Measurements from ENCODE around the gene FEZF1.

DNA sequence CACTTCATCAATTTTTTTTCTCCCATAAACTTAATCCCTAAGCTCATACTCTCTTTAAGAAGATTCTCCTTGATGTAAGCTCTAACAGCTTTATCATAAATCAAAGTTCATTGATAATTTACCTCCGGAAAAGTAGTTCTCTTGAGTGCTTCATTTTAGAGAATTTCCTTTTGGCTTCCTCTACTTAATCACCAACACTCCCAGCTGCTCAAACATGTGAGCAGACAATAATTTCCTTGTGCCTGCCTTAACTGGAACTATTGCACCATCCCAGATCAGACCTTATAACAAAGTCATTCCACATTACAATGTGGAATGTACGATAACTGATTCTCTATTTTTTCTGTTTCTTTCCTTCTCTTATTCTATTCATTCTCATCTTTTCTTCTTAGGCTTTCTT, 5.9 kb downstream of the FEZF1 start:
- TF ChIP-seq, protein P1, sequence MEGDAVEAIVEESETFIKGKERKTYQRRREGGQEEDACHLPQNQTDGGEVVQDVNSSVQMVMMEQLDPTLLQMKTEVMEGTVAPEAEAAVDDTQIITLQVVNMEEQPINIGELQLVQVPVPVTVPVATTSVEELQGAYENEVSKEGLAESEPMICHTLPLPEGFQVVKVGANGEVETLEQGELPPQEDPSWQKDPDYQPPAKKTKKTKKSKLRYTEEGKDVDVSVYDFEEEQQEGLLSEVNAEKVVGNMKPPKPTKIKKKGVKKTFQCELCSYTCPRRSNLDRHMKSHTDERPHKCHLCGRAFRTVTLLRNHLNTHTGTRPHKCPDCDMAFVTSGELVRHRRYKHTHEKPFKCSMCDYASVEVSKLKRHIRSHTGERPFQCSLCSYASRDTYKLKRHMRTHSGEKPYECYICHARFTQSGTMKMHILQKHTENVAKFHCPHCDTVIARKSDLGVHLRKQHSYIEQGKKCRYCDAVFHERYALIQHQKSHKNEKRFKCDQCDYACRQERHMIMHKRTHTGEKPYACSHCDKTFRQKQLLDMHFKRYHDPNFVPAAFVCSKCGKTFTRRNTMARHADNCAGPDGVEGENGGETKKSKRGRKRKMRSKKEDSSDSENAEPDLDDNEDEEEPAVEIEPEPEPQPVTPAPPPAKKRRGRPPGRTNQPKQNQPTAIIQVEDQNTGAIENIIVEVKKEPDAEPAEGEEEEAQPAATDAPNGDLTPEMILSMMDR (conservative IDR thresholded peaks at IDR 0.05; ENCODE audit: low read depth, low read length) = no peak
- TF ChIP-seq RCOR1 (IDR thresholded peaks at IDR 0.05; ENCODE audit: insufficient replicate concordance, low read length) = no peak
- TF ChIP-seq FOS (IDR thresholded peaks at IDR 0.05; ENCODE audit: low read depth, low read length) = no peak
- no peak for TF ChIP-seq POLR2A (IDR thresholded peaks at IDR 0.05; ENCODE audit: low read depth, low read length)
- TF ChIP-seq CHD1 (IDR thresholded peaks at IDR 0.05; ENCODE audit: low read depth, low read length) = no peak
- no peak for TF ChIP-seq MXI1 (IDR thresholded peaks at IDR 0.05; ENCODE audit: borderline replicate concordance, low read depth, low read length)
- no peak for TF ChIP-seq RAD21 (IDR thresholded peaks at IDR 0.05; ENCODE audit: low read length)
- no peak for TF ChIP-seq RFX5 (IDR thresholded peaks at IDR 0.05; ENCODE audit: low read depth, low read length)
- TF ChIP-seq, protein P2, sequence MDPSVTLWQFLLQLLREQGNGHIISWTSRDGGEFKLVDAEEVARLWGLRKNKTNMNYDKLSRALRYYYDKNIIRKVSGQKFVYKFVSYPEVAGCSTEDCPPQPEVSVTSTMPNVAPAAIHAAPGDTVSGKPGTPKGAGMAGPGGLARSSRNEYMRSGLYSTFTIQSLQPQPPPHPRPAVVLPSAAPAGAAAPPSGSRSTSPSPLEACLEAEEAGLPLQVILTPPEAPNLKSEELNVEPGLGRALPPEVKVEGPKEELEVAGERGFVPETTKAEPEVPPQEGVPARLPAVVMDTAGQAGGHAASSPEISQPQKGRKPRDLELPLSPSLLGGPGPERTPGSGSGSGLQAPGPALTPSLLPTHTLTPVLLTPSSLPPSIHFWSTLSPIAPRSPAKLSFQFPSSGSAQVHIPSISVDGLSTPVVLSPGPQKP (IDR thresholded peaks at IDR 0.05; ENCODE audit: borderline replicate concordance, low read depth, low read length) = no peak

Data from IMR-90 (cell line).